Suppressor macrophage treated with lipopolysaccharide for 4 hours (primary cell): ENCODE measurements around the gene NTN5.
A peak's percentile ranks its signal among the peaks of the same experiment; 100 is the strongest.
"Not testable (repeated sequence)": the region's sequence is repeated elsewhere in the genome, so short reads cannot be mapped to it uniquely, and the experiment has no call there.

Experiments
- DNase-seq: peaks from one replicate; pipeline ENCODE4 v3.0.0-alpha.2; 2020

The NTN5 gene

GRCh38 chr19:48644355-48644754 is 28.5 kb downstream of the NTN5 start:
- DNase-seq = no peak

- no peak for DNase-seq
These were observed 30.0 kb downstream of the NTN5 start for GRCh38 chr19:48642862-48643261.

GRCh38 chr19:48641850-48642249 is 31.0 kb downstream of the NTN5 start:
- no peak for DNase-seq

DNA sequence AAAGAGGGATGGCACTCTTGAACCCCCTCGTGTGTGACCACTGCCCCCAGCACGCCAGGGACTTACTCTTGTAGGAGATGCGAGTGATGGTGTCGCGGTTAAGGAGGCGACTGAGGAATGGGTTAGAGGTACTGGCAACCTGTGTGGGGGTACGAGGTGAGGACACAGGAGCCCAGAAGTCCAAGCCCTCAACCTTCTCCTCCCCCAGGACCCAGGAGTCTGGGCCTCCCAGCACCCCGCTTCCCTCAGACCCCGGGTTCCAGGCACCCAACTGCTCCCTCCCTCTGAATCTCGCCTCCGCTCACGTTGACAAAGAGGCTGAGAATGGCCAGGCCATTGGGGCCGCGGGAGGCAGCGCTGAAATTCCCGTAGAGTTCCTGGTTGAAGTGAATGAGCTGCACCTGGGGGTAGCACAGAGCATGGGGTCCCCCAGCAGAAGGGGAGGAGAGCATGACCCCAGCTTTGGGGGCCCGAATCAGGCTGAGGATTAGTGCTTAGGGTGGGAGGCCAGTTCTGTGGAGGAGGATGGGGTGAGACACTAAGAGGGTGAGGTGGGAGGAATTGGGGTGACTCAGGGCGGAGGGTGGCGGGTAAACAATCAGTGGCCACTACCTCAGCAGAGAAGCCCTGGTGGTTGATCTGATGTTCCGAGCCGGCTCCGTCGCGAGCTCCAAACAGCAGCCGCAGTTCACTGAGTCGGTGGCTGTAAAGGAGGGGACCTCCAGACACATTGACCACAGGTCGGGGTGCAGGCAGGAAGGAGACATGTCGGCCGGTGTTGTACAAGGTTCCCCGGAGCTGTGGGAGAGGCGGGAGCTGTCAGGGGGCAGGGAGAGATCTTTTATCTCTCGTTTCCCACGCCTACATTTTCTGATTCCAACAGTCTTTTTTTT is 33.1 kb downstream of the NTN5 start:
- DNase-seq = no peak

- no peak for DNase-seq
These were observed 33.9 kb downstream of the NTN5 start for GRCh38 chr19:48638831-48639381.

DNA sequence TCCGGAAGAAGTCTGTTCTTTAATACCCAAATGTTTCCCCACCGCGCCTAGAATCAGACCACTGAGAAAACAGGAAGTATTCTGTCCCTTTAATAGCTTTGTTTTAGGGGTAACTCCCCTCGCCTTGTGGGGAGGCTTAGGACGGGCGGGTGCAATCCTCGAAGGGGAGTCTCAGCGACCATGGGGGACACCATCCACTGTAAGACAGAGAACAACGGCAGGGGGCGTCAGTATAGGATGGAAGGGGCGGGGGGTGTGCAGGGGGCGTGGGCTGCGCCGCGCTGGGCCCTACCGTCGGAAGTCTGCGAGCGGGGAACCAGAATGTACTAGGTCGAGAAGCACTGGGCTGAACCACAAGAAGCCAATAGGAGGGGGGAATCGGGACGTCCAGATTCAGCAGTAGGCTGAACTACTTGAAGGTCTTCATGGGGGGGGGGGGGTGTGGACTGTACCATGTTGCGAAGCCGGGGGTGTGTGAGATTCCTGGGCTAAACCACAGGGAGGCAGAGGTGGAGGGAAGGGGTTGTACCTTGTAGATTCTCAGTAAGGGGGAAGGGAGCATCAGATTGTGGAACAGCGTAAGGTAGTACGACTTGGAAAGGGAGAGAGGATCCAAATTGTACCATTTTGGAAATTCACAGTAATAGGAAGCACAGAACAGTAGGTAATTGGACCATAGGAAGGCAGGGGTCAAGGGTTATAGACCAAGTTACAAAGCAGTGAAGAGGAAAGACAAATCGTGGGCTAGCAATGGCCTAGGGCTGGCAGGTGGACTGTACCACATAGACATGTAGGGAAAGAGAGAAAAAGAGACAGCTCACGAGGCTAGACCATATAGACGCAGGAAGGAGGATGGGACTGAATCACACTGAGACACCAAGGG is 34.6 kb downstream of the NTN5 start:
- peak; percentile 87 for DNase-seq

GRCh38 chr19:48637449-48637947 is 35.3 kb downstream of the NTN5 start:
- peak; percentile 97 for DNase-seq

DNA sequence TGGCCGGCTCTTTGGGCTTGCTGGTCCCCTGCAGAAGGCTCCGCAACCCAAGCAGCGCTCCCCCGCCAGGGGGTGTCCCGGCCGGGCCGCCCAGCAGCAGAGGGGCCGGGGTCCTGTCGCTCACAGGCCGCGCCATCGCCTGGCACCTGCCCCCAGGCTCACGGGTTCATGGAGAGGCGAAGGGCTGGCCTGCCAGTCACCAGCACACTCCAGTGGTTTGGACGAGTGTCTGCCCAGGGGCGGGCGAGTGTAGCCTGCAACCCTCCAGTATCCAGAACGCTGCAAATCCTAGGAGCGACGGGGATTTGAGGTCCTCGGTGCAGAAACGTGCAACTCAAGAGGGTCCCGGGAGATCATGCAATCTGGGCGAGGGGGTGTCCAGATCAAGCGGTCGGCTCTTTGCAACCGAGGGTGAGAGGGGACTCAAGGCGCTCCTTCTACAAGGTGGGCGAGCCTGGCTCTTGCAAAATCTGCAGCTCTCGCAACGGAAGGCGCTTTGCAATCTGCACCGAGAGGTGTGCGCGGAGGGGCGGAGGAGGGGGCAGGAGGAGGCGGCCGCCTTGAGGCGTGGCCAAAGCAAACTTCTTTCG is 35.9 kb downstream of the NTN5 start, which contains the start of gene DBP:
Gene DBP (minus strand): TSS at position 521 of the 590 bp plus-strand sequence. CDS start 385 bp downstream, at position 136.
- no peak for DNase-seq

DNA sequence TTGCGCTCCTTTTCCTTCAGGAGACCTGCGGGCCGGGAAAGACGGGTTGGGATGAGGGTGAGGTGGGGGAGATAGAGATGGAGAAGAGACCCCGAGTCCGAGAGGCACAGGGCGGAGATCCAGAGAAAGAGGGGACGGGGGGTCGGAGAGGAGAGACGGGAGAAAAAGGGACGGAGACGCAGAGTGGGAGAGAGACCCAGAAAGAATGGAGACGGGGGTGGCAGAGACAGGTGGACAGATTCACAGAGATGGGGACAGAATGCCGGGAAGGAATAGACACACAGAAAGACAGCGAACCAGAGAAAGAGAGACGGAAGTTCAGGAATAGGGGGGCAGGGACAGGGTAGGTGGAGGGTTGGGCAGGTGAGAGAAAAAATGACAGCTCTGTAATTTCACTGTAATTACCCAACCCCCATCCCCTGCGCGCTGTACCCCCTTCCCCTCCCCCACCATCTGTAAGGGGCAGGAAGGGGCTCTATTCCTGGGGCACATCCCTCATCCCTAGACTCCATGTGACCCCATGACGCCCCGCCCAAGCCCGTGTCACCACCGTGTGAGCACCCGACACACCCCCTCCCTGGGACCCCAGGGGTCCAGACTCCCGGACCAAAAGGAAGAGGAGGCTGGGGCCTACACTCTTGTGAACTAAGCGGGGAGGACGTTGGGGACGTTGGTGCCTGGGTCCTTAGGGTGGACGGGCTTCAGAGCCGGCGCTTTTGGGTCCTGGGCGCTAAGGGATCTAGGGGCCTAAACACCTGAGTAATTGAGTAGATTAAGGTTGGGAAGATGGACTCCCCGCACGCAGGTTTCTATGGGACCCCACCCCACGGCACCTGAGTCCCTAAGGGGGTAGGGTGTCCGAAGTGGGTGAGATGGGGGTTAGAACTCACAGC is 36.6 kb downstream of the NTN5 start:
- DNase-seq = no peak

DNA sequence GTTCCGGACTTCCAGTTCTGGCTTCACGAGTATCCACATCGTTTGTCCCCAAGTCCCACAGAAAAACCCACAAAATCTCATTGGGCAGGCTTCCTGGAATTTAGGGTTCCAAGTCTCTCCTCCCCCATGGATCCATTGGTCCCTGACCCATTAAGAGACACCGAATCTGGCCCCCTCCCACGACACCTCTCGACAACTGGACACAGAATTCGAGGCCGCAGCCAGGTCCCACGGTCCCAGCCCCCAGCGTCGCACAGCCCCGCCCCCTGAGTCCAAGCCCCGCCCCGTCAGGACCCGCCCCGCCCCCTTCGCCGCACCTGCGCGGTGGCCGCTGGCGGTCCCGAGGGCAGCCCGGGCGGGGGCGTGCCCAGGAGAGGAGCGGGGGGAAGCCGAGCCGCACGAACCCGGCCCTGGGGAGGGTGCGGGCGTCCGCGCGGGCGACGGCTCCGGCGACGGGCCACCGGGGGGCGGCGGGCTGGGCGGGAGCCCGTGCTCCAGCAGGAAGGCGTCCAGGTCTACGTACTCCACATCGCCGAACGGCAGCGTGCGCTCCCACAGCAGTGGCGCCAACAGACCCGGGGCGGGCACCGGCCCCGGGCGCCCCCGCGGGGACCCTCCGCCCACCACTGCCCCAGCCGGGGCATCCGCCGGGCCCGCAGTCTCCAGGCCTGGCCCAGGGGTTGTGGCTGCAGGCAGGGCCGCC is 37.4 kb downstream of the NTN5 start:
- DNase-seq = peak; percentile 75

- DNase-seq = peak; percentile 92
These were observed 38.2 kb downstream of the NTN5 start for GRCh38 chr19:48634424-48635262.

- no peak for DNase-seq
These were observed 38.8 kb downstream of the NTN5 start for GRCh38 chr19:48634036-48634342.

DNA sequence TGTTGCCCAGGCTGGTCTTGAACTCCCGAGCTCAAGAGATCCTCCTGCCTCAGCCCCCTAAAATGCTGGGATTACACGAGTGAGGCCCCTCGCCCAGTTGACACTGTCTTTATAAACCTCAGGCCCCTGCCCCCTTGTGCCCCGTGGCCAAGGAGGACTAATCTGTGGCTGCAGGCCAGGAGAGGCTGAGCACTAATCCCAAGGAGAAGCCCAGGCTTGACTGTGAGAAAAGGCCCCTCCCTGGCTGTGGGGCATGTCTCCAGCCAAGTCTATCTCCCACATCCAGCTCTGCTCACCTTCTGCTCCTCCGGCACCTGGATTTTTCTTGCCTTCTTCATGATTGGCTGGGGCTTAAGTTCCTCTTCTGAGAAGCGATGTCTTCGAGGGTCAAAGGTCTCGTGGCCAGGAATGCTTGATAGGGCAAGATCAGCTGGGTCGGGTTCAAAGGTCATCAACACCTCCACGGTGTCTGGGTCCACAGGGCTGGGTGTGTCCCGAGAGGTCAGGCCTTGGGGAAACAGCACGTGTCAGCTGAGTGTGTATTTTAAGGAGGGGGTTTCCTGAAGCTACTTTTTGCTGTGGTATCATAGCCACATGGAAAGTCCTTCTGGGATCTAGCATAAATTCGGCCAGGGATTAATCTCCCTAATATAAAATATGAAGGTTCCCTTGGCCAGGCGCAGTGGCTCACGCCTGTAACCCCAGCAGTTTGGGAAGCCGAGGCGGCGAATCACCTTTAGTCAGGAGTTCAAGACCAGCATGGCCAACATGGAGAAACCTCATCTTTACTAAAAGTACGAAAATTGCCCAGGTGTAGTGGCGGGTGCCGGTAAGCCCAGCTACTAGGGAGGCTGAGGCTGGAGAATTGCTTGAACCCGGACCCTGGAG is 39.4 kb downstream of the NTN5 start:
- no peak for DNase-seq

DNA sequence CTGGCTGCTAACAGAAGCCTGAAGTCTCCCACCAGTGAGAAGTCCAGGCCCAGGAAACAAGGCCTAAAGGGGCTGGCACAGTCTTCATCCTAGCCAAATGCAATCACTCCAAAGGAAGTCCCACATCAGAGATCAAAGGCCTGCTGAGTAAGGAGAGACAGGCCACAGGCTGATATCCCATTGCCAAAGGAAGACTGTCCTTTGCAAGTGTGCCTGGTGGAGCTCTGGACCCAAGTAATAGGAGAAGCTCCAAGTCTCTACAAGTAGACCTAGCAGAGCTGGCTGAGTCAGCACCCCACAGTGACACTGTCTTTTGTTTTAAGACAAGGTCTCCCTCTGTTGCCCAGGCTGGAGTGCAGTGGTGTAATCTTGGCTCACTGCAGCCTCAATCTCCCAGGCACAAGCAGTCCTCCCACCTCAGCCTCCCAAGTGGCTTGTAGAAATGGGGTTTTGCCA is 40.1 kb downstream of the NTN5 start:
- peak; percentile 51 for DNase-seq

GRCh38 chr19:48632286-48632685 is 40.5 kb downstream of the NTN5 start:
- not testable (repeated sequence) for DNase-seq

DNA sequence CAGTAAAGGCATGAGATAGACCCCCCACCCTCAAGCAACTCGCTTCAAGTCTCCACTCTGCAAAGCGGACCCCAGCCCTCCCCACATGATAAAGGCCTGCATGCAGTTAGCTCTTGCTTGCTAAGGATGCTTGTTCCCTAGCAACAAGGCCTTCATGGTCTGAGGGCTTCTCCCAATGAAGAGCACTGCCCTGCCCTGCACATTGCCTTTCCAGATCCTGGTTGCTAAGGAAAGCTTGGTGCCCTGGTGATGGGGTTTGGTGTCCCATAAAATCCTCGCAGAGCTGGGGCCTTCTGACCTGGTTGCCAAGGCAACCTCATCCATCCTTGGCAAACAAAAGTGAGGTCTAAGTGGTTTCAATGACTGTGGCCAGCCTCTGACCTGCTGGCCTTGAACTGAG is 41.6 kb downstream of the NTN5 start:
- DNase-seq = no peak

- no peak for DNase-seq
These were observed 42.3 kb downstream of the NTN5 start for GRCh38 chr19:48630296-48631063.

DNA sequence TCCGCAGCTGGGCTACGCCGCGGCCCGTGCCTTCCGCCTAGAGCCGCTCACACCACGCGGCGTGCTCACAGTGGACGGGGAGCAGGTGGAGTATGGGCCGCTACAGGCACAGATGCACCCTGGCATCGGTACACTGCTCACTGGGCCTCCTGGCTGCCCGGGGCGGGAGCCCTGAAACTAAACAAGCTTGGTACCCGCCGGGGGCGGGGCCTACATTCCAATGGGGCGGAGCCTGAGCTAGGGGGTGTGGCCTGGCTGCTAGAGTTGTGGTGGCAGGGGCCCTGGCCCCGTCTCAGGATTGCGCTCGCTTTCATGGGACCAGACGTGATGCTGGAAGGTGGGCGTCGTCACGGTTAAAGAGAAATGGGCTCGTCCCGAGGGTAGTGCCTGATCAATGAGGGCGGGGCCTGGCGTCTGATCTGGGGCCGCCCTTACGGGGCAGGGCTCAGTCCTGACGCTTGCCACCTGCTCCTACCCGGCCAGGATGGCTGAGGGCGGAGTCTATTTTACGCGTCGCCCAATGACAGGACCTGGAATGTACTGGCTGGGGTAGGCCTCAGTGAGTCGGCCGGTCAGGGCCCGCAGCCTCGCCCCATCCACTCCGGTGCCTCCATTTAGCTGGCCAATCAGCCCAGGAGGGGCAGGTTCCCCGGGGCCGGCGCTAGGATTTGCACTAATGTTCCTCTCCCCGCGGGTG is 43.1 kb downstream of the NTN5 start:
- DNase-seq = no peak
